ENCODE measurements around the gene DCST1. TPM values are rescaled to one million over a fixed set of nuclear protein-coding genes. Genes with fewer than 3 reads are reported as not detected.
A peak's percentile ranks its signal among the peaks of the same experiment; 100 is the strongest.

DCST1 gene
- total and polyA plus RNA-seq, 2 of the 13 experiments (the other 11 are each of a cell fraction or from before 2014, with no cell fraction given): 0.04 TPM; not detected in 1

GRCh38 chr1:155086128-155086741, 52.6 kb downstream of the DCST1 start (continued):
- TF ChIP-seq STAT5B (CRISPR knock-in tag; IDR thresholded peaks at IDR 0.05) (no peak), ZBTB3 (CRISPR knock-in tag; IDR thresholded peaks at IDR 0.05; ENCODE audit: borderline replicate concordance, low read depth) (no peak), RXRB (CRISPR knock-in tag; IDR thresholded peaks at IDR 0.05; ENCODE audit: borderline replicate concordance) (no peak), BCL6 (CRISPR knock-in tag; IDR thresholded peaks at IDR 0.05) (no peak), ZNF263 (CRISPR knock-in tag; IDR thresholded peaks at IDR 0.05) (0 out of 2 replicates have a peak, but pooled peaks have one; percentile 12), NFYC (CRISPR knock-in tag; IDR thresholded peaks at IDR 0.05) (no peak), RFX1 (IDR thresholded peaks at IDR 0.05) (no peak), RORA (CRISPR knock-in tag; IDR thresholded peaks at IDR 0.05) (no peak), LCORL (IDR thresholded peaks at IDR 0.05) (no peak), LCORL (CRISPR knock-in tag; IDR thresholded peaks at IDR 0.05) (no peak), SALL1 (CRISPR knock-in tag; IDR thresholded peaks at IDR 0.05) (peak; percentile 33; the same call in 1 of the 2 replicates), SMAD3 (CRISPR knock-in tag; IDR thresholded peaks at IDR 0.05) (no peak), MED1 (CRISPR knock-in tag; IDR thresholded peaks at IDR 0.05) (0 out of 2 replicates have a peak, but pooled peaks have one; percentile 29), SYNCRIP (IDR thresholded peaks at IDR 0.05; ENCODE audit: insufficient read depth, low read depth, low read length) (no peak), HOXA3 (CRISPR knock-in tag; IDR thresholded peaks at IDR 0.05) (peak; percentile 60), MIXL1 (CRISPR knock-in tag; IDR thresholded peaks at IDR 0.05) (0 out of 2 replicates have a peak, but pooled peaks have one; percentile 16), ZXDC (CRISPR knock-in tag; IDR thresholded peaks at IDR 0.05) (no peak), ZNF672 (CRISPR knock-in tag; IDR thresholded peaks at IDR 0.05) (0 out of 2 replicates have a peak, but pooled peaks have one; percentile 40), ZNF781 (CRISPR knock-in tag; IDR thresholded peaks at IDR 0.05; ENCODE audit: borderline replicate concordance, not compliant biosample characterization) (no peak), ZNF629 (CRISPR knock-in tag; conservative IDR thresholded peaks at IDR 0.05) (no peak), HNF4A (CRISPR knock-in tag; IDR thresholded peaks at IDR 0.05) (no peak), MXI1 (IDR thresholded peaks at IDR 0.05; ENCODE audit: borderline replicate concordance, low read depth, low read length) (peak; percentile 11; the same call in 1 of the 3 replicates), ZNF441 (CRISPR knock-in tag; IDR thresholded peaks at IDR 0.05; ENCODE audit: borderline replicate concordance) (no peak), ZNF614 (CRISPR knock-in tag; IDR thresholded peaks at IDR 0.05; ENCODE audit: borderline replicate concordance) (no peak), ZFP82 (CRISPR knock-in tag; IDR thresholded peaks at IDR 0.05; ENCODE audit: borderline replicate concordance) (no peak)
- TF ChIP-seq, protein P1, sequence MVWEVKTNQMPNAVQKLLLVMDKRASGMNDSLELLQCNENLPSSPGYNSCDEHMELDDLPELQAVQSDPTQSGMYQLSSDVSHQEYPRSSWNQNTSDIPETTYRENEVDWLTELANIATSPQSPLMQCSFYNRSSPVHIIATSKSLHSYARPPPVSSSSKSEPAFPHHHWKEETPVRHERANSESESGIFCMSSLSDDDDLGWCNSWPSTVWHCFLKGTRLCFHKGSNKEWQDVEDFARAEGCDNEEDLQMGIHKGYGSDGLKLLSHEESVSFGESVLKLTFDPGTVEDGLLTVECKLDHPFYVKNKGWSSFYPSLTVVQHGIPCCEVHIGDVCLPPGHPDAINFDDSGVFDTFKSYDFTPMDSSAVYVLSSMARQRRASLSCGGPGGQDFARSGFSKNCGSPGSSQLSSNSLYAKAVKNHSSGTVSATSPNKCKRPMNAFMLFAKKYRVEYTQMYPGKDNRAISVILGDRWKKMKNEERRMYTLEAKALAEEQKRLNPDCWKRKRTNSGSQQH (CRISPR knock-in tag; IDR thresholded peaks at IDR 0.05; ENCODE audit: low read depth): no peak
- TF ChIP-seq, protein P2, sequence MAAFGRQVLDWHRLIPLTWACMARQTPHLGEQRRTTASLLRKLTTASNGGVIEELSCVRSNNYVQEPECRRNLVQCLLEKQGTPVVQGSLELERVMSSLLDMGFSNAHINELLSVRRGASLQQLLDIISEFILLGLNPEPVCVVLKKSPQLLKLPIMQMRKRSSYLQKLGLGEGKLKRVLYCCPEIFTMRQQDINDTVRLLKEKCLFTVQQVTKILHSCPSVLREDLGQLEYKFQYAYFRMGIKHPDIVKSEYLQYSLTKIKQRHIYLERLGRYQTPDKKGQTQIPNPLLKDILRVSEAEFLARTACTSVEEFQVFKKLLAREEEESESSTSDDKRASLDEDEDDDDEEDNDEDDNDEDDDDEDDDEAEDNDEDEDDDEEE (CRISPR knock-in tag; IDR thresholded peaks at IDR 0.05): 0 out of 2 replicates have a peak, but pooled peaks have one; percentile 33
- TF ChIP-seq, protein P3, sequence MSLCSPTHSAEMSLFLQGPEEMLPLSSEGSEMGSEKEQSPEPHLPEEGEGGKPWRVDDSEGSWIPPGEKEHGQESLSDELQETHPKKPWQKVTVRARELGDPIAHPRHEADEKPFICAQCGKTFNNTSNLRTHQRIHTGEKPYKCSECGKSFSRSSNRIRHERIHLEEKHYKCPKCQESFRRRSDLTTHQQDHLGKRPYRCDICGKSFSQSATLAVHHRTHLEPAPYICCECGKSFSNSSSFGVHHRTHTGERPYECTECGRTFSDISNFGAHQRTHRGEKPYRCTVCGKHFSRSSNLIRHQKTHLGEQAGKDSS (CRISPR knock-in tag; IDR thresholded peaks at IDR 0.05; ENCODE audit: borderline replicate concordance, low read depth): no peak
